Neutrophil (primary cell): ENCODE measurements around the gene RPS3.

ENCODE experiments used
- H3K27ac ChIP-seq: fragments of 200-600 bp; sonication (generic); 2 replicates; pipeline ENCODE4 v1.5.1; 2016; ENCODE audit warnings: mild to moderate bottlenecking, moderate library complexity
- H3K27me3 ChIP-seq: fragments of 200-600 bp; sonication (generic); 2 replicates; pipeline ENCODE4 v1.6.0; 2016; ENCODE audit warnings: mild to moderate bottlenecking
- H3K36me3 ChIP-seq: fragments of 200-600 bp; sonication (generic); 2 replicates; pipeline ENCODE4 v1.5.1; 2017
- H3K4me1 ChIP-seq, 2 experiments: fragments of 200-600 bp in 1 of 2; sonication (generic) in 1 of 2; 1 replicate in 1 of 2; 2 replicates in 1 of 2; pipeline versions ENCODE4 v1.5.1 to v1.6.1; 2013 to 2016; ENCODE audit warnings: low read depth in 1 of 2, low read length in 1 of 2, mild to moderate bottlenecking in 1 of 2, moderate library complexity in 1 of 2; ENCODE audit not compliant: control insufficient read depth in 1 of 2, insufficient read depth in 1 of 2
- H3K4me3 ChIP-seq, 2 experiments: fragments of 200-600 bp in 1 of 2; sonication (generic) in 1 of 2; 1 replicate in 1 of 2; 2 replicates in 1 of 2; pipeline ENCODE4 v1.5.1; 2013 to 2016; ENCODE audit warnings: low read depth in 1 of 2, low read length in 1 of 2, mild to moderate bottlenecking in 1 of 2, moderate library complexity in 1 of 2
- H3K9me3 ChIP-seq: fragments of 200-600 bp; sonication (generic); 2 replicates; pipeline ENCODE4 v1.5.1; 2016
- CTCF ChIP-seq: fragments of 200-600 bp; sonication (generic); IDR thresholded peaks from 2 replicates; pipeline ENCODE4 v1.5.1; 2016; ENCODE audit warnings: antibody characterized with exemption

The RPS3 gene

GRCh38 chr11:75447415-75447814 lies 48.1 kb downstream of the RPS3 start:
- H3K4me3 ChIP-seq: no peak overlapping the region
- no peak overlapping the region for H3K27ac ChIP-seq
- H3K36me3 ChIP-seq: no peaks in the 10 kb centered on the region
- H3K4me1 ChIP-seq: no peaks in the 10 kb centered on the region
- no peak for TF ChIP-seq CTCF
- no peaks in the 10 kb centered on the region for H3K9me3 ChIP-seq
- H3K27me3 ChIP-seq: peaks cover 11% of the 10 kb centered on the region

DNA sequence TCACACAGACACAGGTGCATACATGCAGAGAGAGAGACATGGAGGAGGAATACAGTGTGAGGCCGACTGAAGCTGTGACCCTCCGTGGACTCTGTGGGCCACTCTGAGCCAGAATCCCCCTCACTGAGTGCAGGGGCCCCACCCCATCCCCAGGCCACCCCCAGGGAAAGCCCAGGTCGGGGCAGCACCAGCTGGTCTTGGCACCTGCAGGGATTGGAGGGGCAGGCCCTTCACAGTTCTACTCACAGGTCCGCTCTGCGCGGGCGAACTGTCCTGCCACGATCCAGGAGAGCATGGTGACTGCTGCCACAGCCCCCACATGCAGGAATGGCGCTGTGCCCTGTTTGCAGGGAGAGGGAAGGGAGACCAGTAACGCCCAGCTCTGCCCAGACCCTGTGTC lies 50.0 kb downstream of the RPS3 start:
- no peak overlapping the region for H3K27ac ChIP-seq
- H3K36me3 ChIP-seq: no peaks in the 10 kb centered on the region
- H3K9me3 ChIP-seq: no peaks in the 10 kb centered on the region
- no peak overlapping the region for H3K4me3 ChIP-seq
- H3K4me1 ChIP-seq: no peaks in the 10 kb centered on the region
- no peak for TF ChIP-seq CTCF
- peaks cover 5% of the 10 kb centered on the region for H3K27me3 ChIP-seq

GRCh38 chr11:75449776-75450175 lies 50.5 kb downstream of the RPS3 start:
- no peak for TF ChIP-seq CTCF
- no peak overlapping the region for H3K4me3 ChIP-seq
- no peaks in the 10 kb centered on the region for H3K9me3 ChIP-seq
- H3K36me3 ChIP-seq: no peaks in the 10 kb centered on the region
- H3K4me1 ChIP-seq: no peaks in the 10 kb centered on the region
- no peak overlapping the region for H3K27ac ChIP-seq
- no peaks in the 10 kb centered on the region for H3K27me3 ChIP-seq

DNA sequence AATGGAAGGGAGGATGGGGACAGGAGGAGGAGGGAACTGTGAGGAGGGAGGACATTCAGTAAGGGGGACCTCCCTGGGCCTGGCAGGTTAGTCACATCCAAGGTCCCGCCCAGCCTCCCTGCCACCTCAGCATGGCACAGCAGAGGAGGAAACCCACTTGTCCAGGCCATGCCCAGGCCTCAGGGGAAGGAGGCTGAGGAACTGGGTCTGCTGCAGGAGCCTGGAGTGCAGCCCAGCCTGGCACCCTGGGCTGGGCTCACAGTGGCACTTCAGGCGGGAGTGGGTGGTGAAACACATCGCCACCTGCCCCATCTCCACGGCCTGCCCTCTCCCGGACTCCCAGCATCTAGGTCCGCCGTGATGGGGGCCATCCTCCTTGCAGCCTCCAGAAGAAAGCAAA lies 50.9 kb downstream of the RPS3 start:
- Histone ChIP-seq H3K36me3 (no peaks in the 10 kb centered on the region), H3K4me1 (no peaks in the 10 kb centered on the region), H3K9me3 (no peaks in the 10 kb centered on the region), H3K4me3 (no peak overlapping the region), H3K27me3 (no peaks in the 10 kb centered on the region), H3K27ac (no peak overlapping the region)
- no peak for TF ChIP-seq CTCF

- TF ChIP-seq CTCF: peak; percentile 45
- no peaks in the 10 kb centered on the region for H3K4me1 ChIP-seq
- no peak overlapping the region for H3K27ac ChIP-seq
- no peak overlapping the region for H3K4me3 ChIP-seq
- H3K36me3 ChIP-seq: no peaks in the 10 kb centered on the region
- no peaks in the 10 kb centered on the region for H3K27me3 ChIP-seq
- no peaks in the 10 kb centered on the region for H3K9me3 ChIP-seq
Observed at GRCh38 chr11:75450826-75451821, 51.8 kb downstream of the RPS3 start.
